ENCODE data around the gene SLC8A1. TPM values are rescaled to one million over a fixed set of nuclear protein-coding genes. Genes with fewer than 3 reads are reported as not detected.

SLC8A1 gene
- total RNA-seq, 4 donors from 2014 or later = 2.2 to 45.0 (median 9.6) TPM

DNA sequence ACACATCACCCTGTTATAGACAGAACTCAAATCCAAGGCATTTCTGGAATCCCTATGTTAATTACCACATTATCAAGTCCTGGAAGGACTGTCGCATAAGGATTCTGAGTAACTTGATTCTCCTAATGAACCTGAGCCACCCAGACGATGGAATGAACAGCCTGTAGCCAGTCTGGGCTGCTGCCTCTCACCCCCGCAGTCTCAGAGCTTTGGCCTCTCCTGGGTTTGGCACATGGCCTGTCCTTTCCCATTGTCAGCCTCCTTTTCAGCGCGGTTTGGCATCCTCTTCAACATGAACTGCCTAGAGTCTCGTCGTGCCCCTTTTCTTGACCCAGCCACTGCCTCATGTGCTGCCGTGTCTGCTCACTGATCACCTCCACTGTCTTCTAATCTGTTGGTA is 147.6 kb downstream of the SLC8A1 start:
- intact Hi-C loops (cut with DNase I) = no loop called here
- Histone ChIP-seq H3K4me1 (no peaks in the 10 kb centered on the region), H3K27ac (no peak overlapping the region), H3K27me3 (no peaks in the 10 kb centered on the region), H3K36me3 (no peaks in the 10 kb centered on the region), H3K9me3 (no peaks in the 10 kb centered on the region), H3K4me3 (no peak overlapping the region)
- no peak for DNase-seq
- WGBS, 2 donors = 58 to 79% methylated on average over 8 of the region's 8 CpGs
- TF ChIP-seq CTCF (IDR thresholded peaks at IDR 0.05) (no peak), POLR2A (IDR thresholded peaks at IDR 0.05) (no peak)

DNA sequence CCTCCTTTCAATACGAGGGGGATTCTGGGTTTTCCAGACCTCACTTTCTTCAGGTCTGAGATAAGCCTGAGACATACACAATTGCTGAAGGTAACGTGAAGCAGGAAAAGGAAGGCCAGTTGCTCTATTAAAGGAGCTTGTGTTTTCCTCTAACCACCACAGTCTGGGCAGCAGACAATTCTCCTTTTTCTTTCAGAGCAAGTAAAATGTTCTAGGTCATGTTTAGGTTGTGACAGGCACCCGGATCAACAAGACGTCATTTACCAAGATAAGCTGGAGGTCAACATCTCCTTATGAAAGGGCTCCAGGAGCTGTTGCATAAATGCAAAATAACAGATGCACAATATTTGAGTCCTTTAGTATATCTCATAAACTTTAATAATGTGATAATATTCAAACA is 148.1 kb downstream of the SLC8A1 start:
- intact Hi-C loops (cut with DNase I) = no loop called here
- no peak for DNase-seq
- Histone ChIP-seq H3K4me3 (no peak overlapping the region), H3K27me3 (no peaks in the 10 kb centered on the region), H3K9me3 (no peaks in the 10 kb centered on the region), H3K4me1 (no peaks in the 10 kb centered on the region), H3K36me3 (no peaks in the 10 kb centered on the region), H3K27ac (no peak overlapping the region)
- whole genome bisulfite sequencing, 2 donors = 74 to 80% methylated on average over 4 of the region's 4 CpGs
- TF ChIP-seq CTCF (IDR thresholded peaks at IDR 0.05) = no peak

DNA sequence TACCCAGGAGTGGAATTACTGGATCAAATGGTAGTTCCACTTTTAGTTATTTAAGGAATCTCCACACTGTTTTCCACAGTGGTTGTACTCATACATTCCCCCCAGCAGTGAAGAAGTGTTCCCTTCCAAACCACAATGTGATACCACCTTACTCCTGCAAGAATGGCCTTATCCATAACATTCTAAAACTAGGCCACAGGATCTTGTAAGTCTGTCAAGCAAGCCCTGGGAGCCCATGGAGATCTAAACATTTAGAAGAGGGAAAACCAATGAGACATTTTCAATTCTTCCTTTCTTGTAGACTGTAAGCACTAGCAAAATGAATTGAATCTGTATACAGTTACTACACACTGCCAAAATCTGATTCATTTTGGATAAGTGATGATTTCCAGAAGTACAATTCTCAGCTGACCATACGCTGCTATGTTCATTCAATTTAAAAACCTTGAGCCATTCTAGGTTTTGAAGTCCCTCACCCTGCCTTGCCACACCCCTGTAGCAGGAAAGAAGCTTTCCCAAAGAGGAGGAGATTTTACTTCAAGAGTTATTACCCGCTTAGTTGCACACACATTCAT is 149.1 kb downstream of the SLC8A1 start:
- 75 to 83% methylated on average over 1 to 2 of the region's 2 CpGs for WGBS, 2 donors
- Histone ChIP-seq H3K27me3 (no peaks in the 10 kb centered on the region), H3K9me3 (no peaks in the 10 kb centered on the region), H3K4me3 (no peak overlapping the region), H3K4me1 (no peaks in the 10 kb centered on the region), H3K36me3 (no peaks in the 10 kb centered on the region), H3K27ac (no peak overlapping the region)
- TF ChIP-seq POLR2A (IDR thresholded peaks at IDR 0.05) (no peak), CTCF (IDR thresholded peaks at IDR 0.05) (no peak)
- intact Hi-C loops (cut with DNase I) = no loop called here
- DNase-seq = no peak

DNA sequence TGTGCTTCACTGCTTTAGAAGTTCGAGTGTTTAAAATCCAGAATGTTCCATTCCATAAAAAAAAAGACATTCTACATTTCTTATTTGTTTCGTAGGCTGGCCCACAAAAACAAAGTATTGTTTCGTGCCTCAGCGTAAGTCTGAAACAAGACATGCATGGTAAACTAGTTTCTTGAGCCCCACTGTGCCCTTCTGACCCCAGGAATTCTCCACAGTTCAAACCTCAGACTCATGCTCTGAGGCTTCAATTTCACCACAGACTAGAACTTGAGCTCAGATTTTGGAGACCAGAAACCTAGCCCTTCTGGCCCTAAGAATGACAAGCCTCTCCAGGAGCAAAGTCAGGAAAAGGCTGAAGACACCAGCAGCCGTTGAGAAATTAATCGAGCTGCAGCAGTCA is 151.5 kb downstream of the SLC8A1 start:
- Histone ChIP-seq H3K36me3 (no peaks in the 10 kb centered on the region), H3K9me3 (no peaks in the 10 kb centered on the region), H3K27ac (no peak overlapping the region), H3K27me3 (no peaks in the 10 kb centered on the region), H3K4me3 (no peak overlapping the region), H3K4me1 (no peaks in the 10 kb centered on the region)
- intact Hi-C loops (cut with DNase I) = no loop called here
- 70 to 80% methylated on average over 6 of the region's 6 CpGs for WGBS, 2 donors
- TF ChIP-seq CTCF (IDR thresholded peaks at IDR 0.05) (no peak), POLR2A (IDR thresholded peaks at IDR 0.05) (no peak)
- DNase-seq = no peak

GRCh38 chr2:40299781-40300180 is 152.1 kb downstream of the SLC8A1 start:
- Histone ChIP-seq H3K27me3 (no peaks in the 10 kb centered on the region), H3K4me3 (no peak overlapping the region), H3K9me3 (no peaks in the 10 kb centered on the region), H3K4me1 (no peaks in the 10 kb centered on the region), H3K27ac (no peak overlapping the region), H3K36me3 (no peaks in the 10 kb centered on the region)
- intact Hi-C loops (cut with DNase I) = no loop called here
- WGBS, 2 donors = 71 to 87% methylated on average over 2 of the region's 2 CpGs
- TF ChIP-seq POLR2A (IDR thresholded peaks at IDR 0.05) (no peak), CTCF (IDR thresholded peaks at IDR 0.05) (no peak)
- no peak for DNase-seq
